Trophoblast cell (in vitro differentiated cells and primary cell): ENCODE data around the gene NTN4.

Experiments used
- DNase-seq, 2 donors: peaks; one replicate each; pipeline ENCODE4 v3.0.0-alpha.2; 2016
- H2AFZ ChIP-seq: 2 replicates; pipeline ENCODE4 v1.6.1; 2013; ENCODE audit warnings: low read length, moderate library complexity, mild to moderate bottlenecking; ENCODE audit not compliant: insufficient read depth, poor library complexity
- H2AK5ac ChIP-seq: 2 replicates; pipeline ENCODE4 v1.6.1; 2013; ENCODE audit warnings: mild to moderate bottlenecking, low read length
- H2BK120ac ChIP-seq: 2 replicates; pipeline ENCODE4 v1.6.1; 2013; ENCODE audit warnings: low read length, mild to moderate bottlenecking, moderate library complexity; ENCODE audit not compliant: insufficient read depth, poor library complexity
- H2BK12ac ChIP-seq: 2 replicates; pipeline ENCODE4 v1.6.1; 2013; ENCODE audit warnings: mild to moderate bottlenecking, low read length, moderate library complexity
- H2BK5ac ChIP-seq: 2 replicates; pipeline ENCODE4 v1.6.1; 2013; ENCODE audit warnings: low read length, low read depth, moderate library complexity, mild to moderate bottlenecking; ENCODE audit not compliant: poor library complexity
- H3K14ac ChIP-seq: 2 replicates; pipeline ENCODE4 v1.6.1; 2013; ENCODE audit warnings: mild to moderate bottlenecking, low read length
- H3K18ac ChIP-seq: 2 replicates; pipeline ENCODE4 v1.6.1; 2013; ENCODE audit warnings: mild to moderate bottlenecking, low read length
- H3K23ac ChIP-seq: 2 replicates; pipeline ENCODE4 v1.6.1; 2013; ENCODE audit warnings: low read length
- H3K27ac ChIP-seq: 2 replicates; pipeline ENCODE4 v1.5.1; 2013; ENCODE audit warnings: low read depth, mild to moderate bottlenecking, inconsistent platforms, low read length, moderate library complexity
- H3K27me3 ChIP-seq: 2 replicates; pipeline ENCODE4 v1.6.1; 2013; ENCODE audit warnings: inconsistent platforms, mild to moderate bottlenecking, low read length, moderate library complexity; ENCODE audit not compliant: insufficient read depth
- H3K36me3 ChIP-seq, 2 experiments: 1 replicate in 1 of 2; 2 replicates in 1 of 2; pipeline ENCODE4 v1.6.1; 2013; ENCODE audit warnings: low read length in 2 of 2, mild to moderate bottlenecking in 2 of 2, moderate library complexity in 1 of 2; ENCODE audit not compliant: insufficient read depth in 2 of 2, control insufficient read depth in 1 of 2
- H3K4ac ChIP-seq: 2 replicates; pipeline ENCODE4 v1.6.1; 2013; ENCODE audit warnings: low read depth, mild to moderate bottlenecking, low read length, moderate library complexity
- H3K4me1 ChIP-seq, 2 experiments: 1 replicate in 1 of 2; 2 replicates in 1 of 2; pipeline ENCODE4 v1.6.1; 2013; ENCODE audit warnings: low read length in 2 of 2, mild to moderate bottlenecking in 2 of 2, moderate library complexity in 1 of 2; ENCODE audit not compliant: insufficient read depth in 2 of 2, control insufficient read depth in 1 of 2
- H3K4me2 ChIP-seq: 2 replicates; pipeline ENCODE4 v1.6.1; 2013; ENCODE audit warnings: inconsistent platforms, mild to moderate bottlenecking, low read length, moderate library complexity
- H3K4me3 ChIP-seq: 2 replicates; pipeline ENCODE4 v1.5.1; 2013; ENCODE audit warnings: mild to moderate bottlenecking, low read depth, low read length, inconsistent platforms
- H3K79me1 ChIP-seq: one replicate; pipeline ENCODE4 v1.6.1; 2013; ENCODE audit warnings: low read length
- H3K79me2 ChIP-seq: 2 replicates; pipeline ENCODE4 v1.6.1; 2013; ENCODE audit warnings: low read length, mild to moderate bottlenecking; ENCODE audit not compliant: control insufficient read depth, insufficient read depth, poor library complexity
- H3K9ac ChIP-seq: 2 replicates; pipeline ENCODE4 v1.6.1; 2013; ENCODE audit warnings: mild to moderate bottlenecking, low read length
- H3K9me3 ChIP-seq: 2 replicates; pipeline ENCODE4 v1.6.1; 2013; ENCODE audit warnings: low read depth, mild to moderate bottlenecking, control low read depth, inconsistent platforms, low read length; ENCODE audit not compliant: insufficient read depth
- H4K12ac ChIP-seq: 2 replicates; pipeline ENCODE4 v1.6.1; 2013; ENCODE audit warnings: low read depth, mild to moderate bottlenecking, low read length, moderate library complexity
- H4K8ac ChIP-seq: 2 replicates; pipeline ENCODE4 v1.6.1; 2013; ENCODE audit warnings: low read depth, mild to moderate bottlenecking, low read length, moderate library complexity
- H4K91ac ChIP-seq: one replicate; pipeline ENCODE4 v1.6.1; 2013; ENCODE audit warnings: low read depth, mild to moderate bottlenecking, low read length, moderate library complexity
- WGBS: extraction: QIAGEN DNeasy Blood & Tissue Kit; methylation state at CpG from one replicate; pipeline ENCODE4 v1.1.7; 2013; ENCODE audit warnings: missing lambda C conversion rate; ENCODE audit not compliant: insufficient read length, insufficient coverage; ENCODE audit errors: extremely low coverage; 5-methylcytosine and 5-hydroxymethylcytosine counted together

The NTN4 gene

GRCh38 chr12:95718006-95718431, 72.5 kb downstream of the NTN4 start:
- H4K8ac ChIP-seq, result no peak overlapping the region
- H3K9ac ChIP-seq, result no peak overlapping the region
- no peak overlapping the region for H2BK12ac ChIP-seq
- no peaks in the 10 kb centered on the region for H3K79me1 ChIP-seq
- DNase-seq, result no peak
- whole genome bisulfite sequencing, result no CpG with 5 or more reads among the region's 3 CpGs
- no peak overlapping the region for H3K23ac ChIP-seq
- H4K12ac ChIP-seq, result no peak overlapping the region
- H3K4ac ChIP-seq, result no peak overlapping the region
- H3K4me1 ChIP-seq, result no peaks in the 10 kb centered on the region
- H3K36me3 ChIP-seq, result no peaks in the 10 kb centered on the region
- no peak overlapping the region for H3K4me3 ChIP-seq
- H2AK5ac ChIP-seq, result no peak overlapping the region
- H2AFZ ChIP-seq, result no peak overlapping the region
- no peak overlapping the region for H3K4me2 ChIP-seq
- H3K27ac ChIP-seq, result no peak overlapping the region
- no peak overlapping the region for H3K14ac ChIP-seq
- peaks cover under 1% of the 10 kb centered on the region for H3K9me3 ChIP-seq
- H3K79me2 ChIP-seq, result no peaks in the 10 kb centered on the region
- H4K91ac ChIP-seq, result no peak overlapping the region
- H2BK120ac ChIP-seq, result no peak overlapping the region
- H3K18ac ChIP-seq, result no peak overlapping the region
- H2BK5ac ChIP-seq, result no peak overlapping the region
- no peaks in the 10 kb centered on the region for H3K27me3 ChIP-seq

GRCh38 chr12:95717316-95717928, 73.1 kb downstream of the NTN4 start:
- peaks cover 2% of the 10 kb centered on the region for H3K9me3 ChIP-seq
- H3K79me1 ChIP-seq, result no peaks in the 10 kb centered on the region
- no peak overlapping the region for H4K91ac ChIP-seq
- WGBS, result 100% methylated on average over 1 of the region's 5 CpGs
- no peaks in the 10 kb centered on the region for H3K27me3 ChIP-seq
- H2BK12ac ChIP-seq, result no peak overlapping the region
- no peak overlapping the region for H3K4me2 ChIP-seq
- H3K36me3 ChIP-seq, result no peaks in the 10 kb centered on the region
- no peak overlapping the region for H3K14ac ChIP-seq
- no peak overlapping the region for H2BK5ac ChIP-seq
- no peak for DNase-seq
- no peak overlapping the region for H3K18ac ChIP-seq
- no peak overlapping the region for H4K8ac ChIP-seq
- H3K4me1 ChIP-seq, result no peaks in the 10 kb centered on the region
- no peak overlapping the region for H2AFZ ChIP-seq
- no peak overlapping the region for H3K4ac ChIP-seq
- no peak overlapping the region for H3K9ac ChIP-seq
- H2AK5ac ChIP-seq, result no peak overlapping the region
- H3K27ac ChIP-seq, result no peak overlapping the region
- H4K12ac ChIP-seq, result no peak overlapping the region
- no peak overlapping the region for H3K4me3 ChIP-seq
- no peak overlapping the region for H2BK120ac ChIP-seq
- H3K23ac ChIP-seq, result no peak overlapping the region
- H3K79me2 ChIP-seq, result no peaks in the 10 kb centered on the region

GRCh38 chr12:95715177-95715576, 75.4 kb downstream of the NTN4 start:
- no peaks in the 10 kb centered on the region for H3K27me3 ChIP-seq
- H3K4me2 ChIP-seq, result no peak overlapping the region
- no peak overlapping the region for H2BK120ac ChIP-seq
- H3K4me3 ChIP-seq, result no peak overlapping the region
- no peak overlapping the region for H4K12ac ChIP-seq
- H3K79me1 ChIP-seq, result no peaks in the 10 kb centered on the region
- H2BK5ac ChIP-seq, result no peak overlapping the region
- no peak overlapping the region for H3K4ac ChIP-seq
- H4K91ac ChIP-seq, result no peak overlapping the region
- H3K14ac ChIP-seq, result no peak overlapping the region
- no peak overlapping the region for H2BK12ac ChIP-seq
- peaks cover 0 to 1% of the 10 kb centered on the region in 2 experiments for H3K4me1 ChIP-seq
- H3K18ac ChIP-seq, result no peak overlapping the region
- no CpG with 5 or more reads among the region's 1 CpG for WGBS
- DNase-seq, result no peak
- no peak overlapping the region for H2AK5ac ChIP-seq
- H4K8ac ChIP-seq, result no peak overlapping the region
- H3K36me3 ChIP-seq, result no peaks in the 10 kb centered on the region
- H3K9me3 ChIP-seq, result peaks cover 2% of the 10 kb centered on the region
- peak overlapping the region; percentile 15 for H3K9ac ChIP-seq
- H3K27ac ChIP-seq, result no peak overlapping the region
- H3K23ac ChIP-seq, result no peak overlapping the region
- no peak overlapping the region for H2AFZ ChIP-seq
- no peaks in the 10 kb centered on the region for H3K79me2 ChIP-seq

- H3K4me3 ChIP-seq, result no peak overlapping the region
- H3K4me2 ChIP-seq, result no peak overlapping the region
- H3K9me3 ChIP-seq, result peaks cover 2% of the 10 kb centered on the region
- no peak overlapping the region for H3K18ac ChIP-seq
- no peaks in the 10 kb centered on the region for H3K79me1 ChIP-seq
- H4K8ac ChIP-seq, result no peak overlapping the region
- no peak overlapping the region for H3K14ac ChIP-seq
- H3K23ac ChIP-seq, result no peak overlapping the region
- H3K27me3 ChIP-seq, result no peaks in the 10 kb centered on the region
- no peak overlapping the region for H3K9ac ChIP-seq
- no peak overlapping the region for H4K12ac ChIP-seq
- no peak overlapping the region for H4K91ac ChIP-seq
- no peak overlapping the region for H2BK120ac ChIP-seq
- DNase-seq, result no peak
- no peak overlapping the region for H3K4ac ChIP-seq
- H3K4me1 ChIP-seq, result peaks cover 0 to 1% of the 10 kb centered on the region in 2 experiments
- H3K27ac ChIP-seq, result no peak overlapping the region
- H2AFZ ChIP-seq, result no peak overlapping the region
- no peak overlapping the region for H2AK5ac ChIP-seq
- no CpG with 5 or more reads among the region's 3 CpGs for WGBS
- H2BK12ac ChIP-seq, result no peak overlapping the region
- no peaks in the 10 kb centered on the region for H3K36me3 ChIP-seq
- no peak overlapping the region for H2BK5ac ChIP-seq
- H3K79me2 ChIP-seq, result no peaks in the 10 kb centered on the region
Observed at GRCh38 chr12:95712269-95712668, 78.3 kb downstream of the NTN4 start.
